Endodermal cell (in vitro differentiated cells): ENCODE data around the gene RNF111. TPM values are rescaled to one million over a fixed set of nuclear protein-coding genes. Genes with fewer than 3 reads are reported as not detected.

Source experiments
- DNase-seq: peaks from one replicate; pipeline ENCODE4 v3.0.0-alpha.2; 2017
- H3K27ac ChIP-seq: 2 replicates; pipeline ENCODE4 v1.5.1; 2013; ENCODE audit warnings: mild to moderate bottlenecking, low read depth, low read length, moderate library complexity
- H3K27me3 ChIP-seq: 2 replicates; pipeline ENCODE4 v1.6.1; 2013; ENCODE audit warnings: mild to moderate bottlenecking, low read length, moderate library complexity; ENCODE audit not compliant: insufficient read depth, control insufficient read depth, poor library complexity, severe bottlenecking
- H3K36me3 ChIP-seq: 2 replicates; pipeline ENCODE4 v1.7.0; 2013; ENCODE audit warnings: mild to moderate bottlenecking, low read length, moderate library complexity; ENCODE audit not compliant: control insufficient read depth, insufficient read depth
- H3K4me1 ChIP-seq: one replicate; pipeline ENCODE4 v1.7.0; 2013; ENCODE audit warnings: low read length; ENCODE audit not compliant: control insufficient read depth, insufficient read depth
- H3K4me3 ChIP-seq: 2 replicates; pipeline ENCODE4 v1.5.1; 2013; ENCODE audit warnings: mild to moderate bottlenecking, low read length, moderate library complexity
- H3K9ac ChIP-seq: 2 replicates; pipeline ENCODE4 v1.6.1; 2013; ENCODE audit warnings: mild to moderate bottlenecking, low read length, moderate library complexity; ENCODE audit not compliant: poor library complexity, severe bottlenecking; ENCODE audit errors: extremely low read depth
- H3K9me3 ChIP-seq: 2 replicates; pipeline ENCODE4 v1.6.1; 2013; ENCODE audit warnings: mild to moderate bottlenecking, low read length, moderate library complexity; ENCODE audit not compliant: control insufficient read depth
- H3K27ac Mint-ChIP-seq: 2 replicates; pipeline ENCODE4 v1.8.0; 2020; ENCODE audit warnings: mixed read lengths
- H3K27me3 Mint-ChIP-seq: 2 replicates; pipeline ENCODE4 v1.8.0; 2021; ENCODE audit warnings: mild to moderate bottlenecking, mixed read lengths; ENCODE audit not compliant: insufficient read depth
- H3K36me3 Mint-ChIP-seq: 2 replicates; pipeline ENCODE4 v1.8.0; 2020; ENCODE audit warnings: low read depth, mixed read lengths
- H3K4me1 Mint-ChIP-seq: 2 replicates; pipeline ENCODE4 v1.8.0; 2020; ENCODE audit warnings: mixed read lengths
- H3K4me3 Mint-ChIP-seq: 2 replicates; pipeline ENCODE4 v1.8.0; 2020; ENCODE audit warnings: mild to moderate bottlenecking, moderate library complexity, mixed read lengths
- H3K9me3 Mint-ChIP-seq: 2 replicates; pipeline ENCODE4 v1.8.0; 2020; ENCODE audit warnings: mild to moderate bottlenecking, mixed read lengths
- WGBS, 2 experiments: methylation state at CpG; one replicate each; pipeline versions ENCODE4 v1.1.5 to v1.1.7; 2013; ENCODE audit warnings: missing lambda C conversion rate in 2 of 2, mixed read lengths in 1 of 2; ENCODE audit not compliant: insufficient coverage in 1 of 2, insufficient read length in 1 of 2; 5-methylcytosine and 5-hydroxymethylcytosine counted together
- total RNA-seq, 2 donors: library from RNA; stranded (reverse); fragmentation: NEBNext Ultra II Directional in 1 of 2; extraction: Animal tissue kit (Norgen Biotek cat#: 25700) in 1 of 2; gene quantifications; 2 replicates in 1 of 2; 3 replicates in 1 of 2; pipeline ENCODE4 v1.2.1, GENCODE V29; 2021
- TF ChIP-seq, protein P1 (sequence below): fragments of 200-600 bp; sonication (generic); conservative IDR thresholded peaks from 2 replicates; pipeline ENCODE4 v1.5.0; 2021; ENCODE audit warnings: antibody characterized with exemption, mild to moderate bottlenecking

RNF111 gene
- total RNA-seq, 2 donors from 2014 or later, result 31.6 to 31.9 TPM

GRCh38 chr15:59131969-59132562 is 144.6 kb downstream of the RNF111 start:
- Histone ChIP-seq H3K27ac (no peak overlapping the region), H3K4me1 (no peaks in the 10 kb centered on the region), H3K36me3 (peaks cover 77% of the 10 kb centered on the region), H3K9ac (no peak overlapping the region), H3K27me3 (no peaks in the 10 kb centered on the region), H3K4me3 (no peak overlapping the region), H3K9me3 (peaks cover 11% of the 10 kb centered on the region)
- H3K9me3 Mint-ChIP-seq, result peaks cover 19% of the 10 kb centered on the region
- peaks cover 86% of the 10 kb centered on the region for H3K36me3 Mint-ChIP-seq
- TF ChIP-seq, protein P1, sequence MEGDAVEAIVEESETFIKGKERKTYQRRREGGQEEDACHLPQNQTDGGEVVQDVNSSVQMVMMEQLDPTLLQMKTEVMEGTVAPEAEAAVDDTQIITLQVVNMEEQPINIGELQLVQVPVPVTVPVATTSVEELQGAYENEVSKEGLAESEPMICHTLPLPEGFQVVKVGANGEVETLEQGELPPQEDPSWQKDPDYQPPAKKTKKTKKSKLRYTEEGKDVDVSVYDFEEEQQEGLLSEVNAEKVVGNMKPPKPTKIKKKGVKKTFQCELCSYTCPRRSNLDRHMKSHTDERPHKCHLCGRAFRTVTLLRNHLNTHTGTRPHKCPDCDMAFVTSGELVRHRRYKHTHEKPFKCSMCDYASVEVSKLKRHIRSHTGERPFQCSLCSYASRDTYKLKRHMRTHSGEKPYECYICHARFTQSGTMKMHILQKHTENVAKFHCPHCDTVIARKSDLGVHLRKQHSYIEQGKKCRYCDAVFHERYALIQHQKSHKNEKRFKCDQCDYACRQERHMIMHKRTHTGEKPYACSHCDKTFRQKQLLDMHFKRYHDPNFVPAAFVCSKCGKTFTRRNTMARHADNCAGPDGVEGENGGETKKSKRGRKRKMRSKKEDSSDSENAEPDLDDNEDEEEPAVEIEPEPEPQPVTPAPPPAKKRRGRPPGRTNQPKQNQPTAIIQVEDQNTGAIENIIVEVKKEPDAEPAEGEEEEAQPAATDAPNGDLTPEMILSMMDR, result no peak
- 93 to 95% methylated on average over 2 to 3 of the region's 3 CpGs for WGBS, 2 experiments
- peaks cover 8% of the 10 kb centered on the region for H3K4me1 Mint-ChIP-seq
- no peak for DNase-seq
- no peak overlapping the region for H3K4me3 Mint-ChIP-seq
- H3K27ac Mint-ChIP-seq, result peak overlapping the region; percentile 35
- no peaks in the 10 kb centered on the region for H3K27me3 Mint-ChIP-seq

- Histone ChIP-seq H3K27ac (no peak overlapping the region), H3K27me3 (no peaks in the 10 kb centered on the region), H3K36me3 (peaks cover 91% of the 10 kb centered on the region), H3K4me3 (no peak overlapping the region), H3K9me3 (peaks cover 7% of the 10 kb centered on the region), H3K9ac (no peak overlapping the region), H3K4me1 (no peaks in the 10 kb centered on the region)
- peaks cover 84% of the 10 kb centered on the region for H3K36me3 Mint-ChIP-seq
- WGBS, 2 experiments, result 92 to 94% methylated on average over 6 of the region's 6 CpGs
- no peak for DNase-seq
- H3K4me1 Mint-ChIP-seq, result peaks cover 8% of the 10 kb centered on the region
- no peaks in the 10 kb centered on the region for H3K27me3 Mint-ChIP-seq
- H3K9me3 Mint-ChIP-seq, result peaks cover 14% of the 10 kb centered on the region
- TF ChIP-seq, protein P1, result no peak
- H3K4me3 Mint-ChIP-seq, result no peak overlapping the region
- H3K27ac Mint-ChIP-seq, result no peak overlapping the region
These were observed 146.5 kb downstream of the RNF111 start for GRCh38 chr15:59133929-59134427.

DNA sequence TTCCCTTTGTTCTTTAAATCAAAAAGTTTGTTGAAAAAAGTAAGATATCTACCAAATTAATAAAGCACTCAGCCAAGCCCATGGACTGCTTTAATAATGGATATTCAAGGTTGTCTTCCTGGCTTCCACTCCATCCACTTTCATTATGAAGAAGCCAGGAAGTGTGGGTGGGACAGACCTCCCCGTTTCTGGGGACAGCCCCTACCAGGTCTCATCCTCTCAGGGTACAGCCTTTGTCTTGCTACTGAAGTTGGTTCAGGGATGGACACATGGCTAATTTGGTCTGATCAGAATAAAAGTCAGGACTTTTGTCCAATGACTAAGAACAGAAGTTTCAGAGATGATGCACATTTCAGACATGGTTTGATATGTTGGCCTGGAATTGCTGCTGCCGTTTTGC is 150.1 kb downstream of the RNF111 start:
- H3K4me3 Mint-ChIP-seq, result no peak overlapping the region

More for the DNA sequence above, 150.1 kb downstream of the RNF111 start:
- no peak overlapping the region for H3K27ac ChIP-seq
- H3K9me3 ChIP-seq, result no peaks in the 10 kb centered on the region
- no peaks in the 10 kb centered on the region for H3K4me1 ChIP-seq
- H3K27ac Mint-ChIP-seq, result peak overlapping the region; percentile 10
- WGBS, 2 experiments, result 50 to 61% methylated on average over 1 to 2 of the region's 2 CpGs
- peaks cover 78% of the 10 kb centered on the region for H3K36me3 ChIP-seq
- TF ChIP-seq, protein P1, result no peak
- H3K9ac ChIP-seq, result no peak overlapping the region
- no peaks in the 10 kb centered on the region for H3K27me3 Mint-ChIP-seq
- H3K36me3 Mint-ChIP-seq, result peaks cover 65% of the 10 kb centered on the region
- H3K9me3 Mint-ChIP-seq, result no peaks in the 10 kb centered on the region
- no peak overlapping the region for H3K4me3 ChIP-seq
- H3K4me1 Mint-ChIP-seq, result peaks cover 8% of the 10 kb centered on the region
- no peaks in the 10 kb centered on the region for H3K27me3 ChIP-seq
- DNase-seq, result no peak
